GM19035 (cell line): ENCODE measurements around the gene DNAAF5.
"Not testable (repeated sequence)": the region's sequence is repeated elsewhere in the genome, so short reads cannot be mapped to it uniquely, and the experiment has no call there.

Experiments
- ATAC-seq: cut with Tn5 transposase; IDR thresholded peaks from one replicate; pipeline ENCODE4 v1.9.1; 2021; ENCODE audit not compliant: unreplicated experiment

The DNAAF5 gene

DNA sequence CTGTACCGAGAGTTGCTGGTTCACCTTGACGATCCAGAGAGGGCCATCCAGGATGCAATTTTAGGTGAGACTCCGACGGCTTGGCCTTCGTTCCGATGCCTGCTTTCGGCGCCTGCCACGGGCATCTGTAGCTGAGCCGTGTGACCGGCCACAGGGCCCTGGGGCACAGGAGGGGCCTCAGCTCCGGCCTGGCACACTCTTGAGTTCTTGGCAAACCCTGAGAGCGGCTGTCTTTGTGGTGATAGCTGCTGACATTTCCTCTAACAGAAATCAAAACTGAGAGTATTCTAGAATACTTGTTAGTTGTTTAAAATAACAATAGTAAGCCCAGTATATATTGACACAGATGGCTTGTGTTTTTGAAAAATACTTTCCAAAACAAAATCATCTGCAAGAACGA lies 53.6 kb downstream of the DNAAF5 start:
- ATAC-seq = no peak

DNA sequence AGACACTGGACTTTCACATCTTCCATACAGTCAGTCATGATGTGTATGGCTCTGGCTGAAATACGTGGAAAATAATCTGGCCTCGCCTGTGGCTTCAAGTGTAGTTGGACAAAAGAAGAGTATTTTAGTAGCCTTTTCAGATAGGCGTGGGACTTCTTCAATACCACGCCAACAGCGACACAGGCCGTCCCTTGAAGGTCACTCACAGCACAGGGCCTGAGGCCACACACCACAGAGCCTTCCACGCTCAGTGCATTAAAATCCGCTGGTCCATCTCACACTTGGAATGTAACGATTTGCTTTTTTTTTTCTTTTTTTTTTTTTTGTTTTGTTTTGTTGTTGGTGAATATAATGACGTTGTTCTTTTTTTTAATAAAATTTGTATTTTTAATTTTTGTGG lies 54.0 kb downstream of the DNAAF5 start:
- ATAC-seq = no peak

DNA sequence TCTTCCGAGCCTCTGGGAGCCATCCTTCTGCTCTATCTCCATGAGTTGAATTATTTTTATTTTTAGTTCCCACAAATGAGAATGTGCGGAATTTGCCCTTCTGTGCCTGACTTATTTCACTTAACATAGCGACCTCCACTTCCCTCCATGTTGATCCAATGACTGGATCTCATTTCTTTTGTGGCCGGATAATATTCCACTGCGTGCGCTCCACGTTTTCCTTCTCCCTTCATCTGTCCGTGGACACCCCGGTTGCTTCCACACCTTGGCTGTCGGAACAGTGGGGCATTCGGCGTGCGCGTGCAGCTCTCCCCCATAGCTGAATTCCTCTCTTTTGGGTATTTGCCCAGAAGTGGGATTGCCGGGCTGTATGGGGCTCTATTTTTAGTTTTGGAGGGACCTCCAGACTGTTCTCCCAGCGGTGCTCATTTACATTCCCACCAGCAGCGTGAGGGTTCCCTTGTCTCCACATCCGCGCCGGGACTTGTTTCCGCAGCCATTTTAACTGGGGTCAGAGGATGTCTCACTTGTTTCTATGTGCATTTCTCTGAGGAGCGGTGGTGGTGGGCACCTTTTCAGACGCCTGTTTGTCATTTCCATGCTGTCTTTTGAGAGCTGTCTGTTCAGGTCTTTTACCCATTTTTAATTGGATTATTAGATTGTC lies 54.8 kb downstream of the DNAAF5 start:
- no peak for ATAC-seq

DNA sequence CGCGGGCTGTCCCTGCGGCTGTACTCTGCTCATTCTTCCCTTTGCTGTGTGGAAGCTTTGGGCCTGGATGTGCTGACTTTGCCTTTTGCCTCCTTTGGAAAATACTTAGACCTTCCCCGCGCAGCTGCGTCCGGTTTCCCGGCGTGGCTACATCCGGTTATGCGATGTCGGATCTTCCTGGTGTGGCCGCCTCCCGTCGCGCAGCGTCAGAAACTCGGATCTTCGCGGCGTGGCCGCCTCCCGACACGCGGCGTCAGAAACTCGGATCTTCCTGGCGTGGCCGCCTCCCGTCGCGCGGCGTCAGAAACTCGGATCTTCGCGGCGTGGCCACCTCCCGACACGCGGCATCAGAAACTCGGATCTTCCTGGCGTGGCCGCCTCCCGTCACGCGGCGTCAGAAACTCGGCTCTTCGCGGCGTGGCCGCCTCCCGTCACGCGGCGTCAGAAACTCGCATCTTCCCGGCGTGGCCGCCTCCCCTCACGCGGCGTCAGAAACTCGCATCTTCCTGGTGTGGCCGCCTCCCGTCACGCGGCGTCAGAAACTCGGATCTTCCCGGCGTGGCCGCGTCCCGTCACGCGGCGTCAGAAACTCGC lies 55.5 kb downstream of the DNAAF5 start:
- no peak for ATAC-seq

DNA sequence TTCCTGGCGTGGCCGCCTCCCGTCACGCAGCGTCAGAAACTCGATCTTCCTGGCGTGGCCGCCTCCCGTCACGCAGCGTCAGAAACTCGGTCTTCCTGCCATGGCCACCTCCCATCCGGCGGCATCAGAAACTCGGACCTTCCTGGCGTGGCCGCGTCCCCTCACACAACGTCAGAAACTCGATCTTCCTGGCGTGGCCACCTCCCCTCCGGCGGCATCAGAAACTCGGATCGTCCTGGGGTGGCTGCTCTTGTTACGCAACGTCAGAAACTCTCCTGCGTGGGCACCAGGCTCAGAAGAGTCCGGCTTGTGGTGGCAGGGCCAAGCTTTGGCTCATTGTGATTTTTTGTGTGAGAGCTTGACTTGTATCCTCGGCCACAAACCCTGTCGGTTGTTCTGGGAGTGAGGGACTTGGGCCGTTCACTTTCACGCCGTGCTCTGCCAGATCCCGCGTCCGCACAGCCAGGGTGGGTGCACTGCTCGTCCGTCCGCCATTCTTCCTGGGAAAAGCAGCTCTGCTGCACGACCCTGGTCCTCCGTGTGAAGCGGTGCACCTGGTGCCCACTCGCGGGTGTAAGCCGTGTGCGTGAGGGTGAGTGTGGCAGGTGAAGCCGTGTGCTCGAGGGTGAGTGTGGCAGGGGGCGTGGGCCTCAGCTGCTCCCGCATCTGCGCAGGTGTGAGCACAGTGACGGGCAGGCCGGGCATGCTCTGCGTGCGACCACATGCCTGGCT lies 56.4 kb downstream of the DNAAF5 start:
- ATAC-seq = no peak

DNA sequence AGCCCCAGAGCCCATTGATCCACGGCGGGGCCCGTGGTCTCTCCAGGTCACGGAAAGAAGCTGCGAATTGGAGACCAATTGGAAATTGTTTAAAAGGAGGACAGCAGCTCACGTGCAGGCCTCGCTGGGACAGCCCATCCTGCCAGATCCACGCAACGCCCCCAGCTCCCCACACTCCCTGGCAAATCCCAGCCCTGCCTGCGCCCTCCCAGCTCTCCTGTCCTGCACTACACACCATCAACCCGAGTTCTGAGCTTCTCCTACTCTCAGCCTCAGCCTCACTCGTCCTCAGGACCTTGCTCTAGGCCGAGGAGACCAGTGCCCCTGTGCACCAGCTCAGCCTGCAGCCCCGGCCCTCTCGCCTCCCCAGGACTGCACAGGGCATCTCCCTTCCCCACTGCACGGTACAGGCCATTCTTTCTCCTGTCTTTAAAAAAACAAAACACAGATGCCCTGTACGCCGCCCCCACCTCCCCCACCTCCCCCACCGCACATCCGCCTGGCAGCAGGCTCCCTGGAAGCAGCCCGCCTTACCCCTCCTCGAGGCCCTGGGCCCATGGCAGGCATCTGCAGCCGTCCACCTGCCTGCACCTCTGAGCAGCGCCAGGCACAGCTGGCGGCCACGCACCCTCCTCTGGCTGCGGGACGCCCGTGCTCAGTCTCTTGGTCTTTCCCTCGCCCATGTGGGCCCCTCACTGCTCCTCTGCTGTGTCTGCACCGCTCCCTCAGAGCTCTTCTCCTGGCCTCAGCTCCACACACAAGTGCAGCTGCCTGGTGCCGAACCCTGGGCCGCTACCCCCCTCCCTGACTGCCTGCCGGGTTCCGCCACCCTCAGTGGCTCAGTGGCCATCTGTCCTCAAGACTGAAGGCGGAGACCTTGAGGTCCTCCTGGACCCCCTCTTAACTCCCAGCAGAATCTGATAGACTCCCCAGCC lies 57.3 kb downstream of the DNAAF5 start:
- no peak for ATAC-seq

DNA sequence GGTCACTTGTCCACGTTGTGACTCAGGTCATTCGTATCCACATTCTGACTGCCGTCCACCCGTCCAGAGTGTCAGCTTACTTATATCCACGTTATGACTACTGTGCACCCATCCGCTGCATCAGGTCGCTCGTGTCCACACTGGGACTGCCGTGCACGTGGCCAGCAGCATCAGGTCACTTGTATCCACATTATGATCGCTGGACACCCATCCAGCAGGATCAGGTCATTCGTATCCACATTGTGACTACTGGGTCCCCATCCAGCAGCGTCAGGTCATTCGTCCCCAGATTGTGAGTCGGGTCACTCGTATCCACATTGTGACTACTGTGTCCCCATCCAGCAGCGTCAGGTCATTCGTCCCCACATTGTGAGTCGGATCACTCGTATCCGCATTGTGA lies 58.5 kb downstream of the DNAAF5 start:
- no peak for ATAC-seq

DNA sequence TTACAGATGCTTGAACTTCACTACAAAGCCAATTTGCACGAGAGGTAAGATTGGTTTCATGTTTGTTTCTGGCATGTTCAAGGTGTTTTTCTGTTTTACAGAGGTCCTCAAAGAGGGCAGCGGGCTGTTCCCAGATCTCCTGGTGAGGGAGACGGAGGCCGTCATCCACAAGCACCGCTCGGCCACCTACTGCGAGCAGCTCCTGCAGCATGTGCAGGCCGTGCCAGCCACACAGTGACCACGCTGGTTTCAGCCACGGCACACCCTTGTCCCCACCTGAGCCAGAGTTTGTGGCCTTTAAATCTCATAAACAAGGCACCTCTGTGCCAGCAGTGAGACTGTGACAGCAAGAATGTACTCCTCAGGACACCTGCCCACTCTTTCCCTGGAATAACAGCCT lies 58.9 kb downstream of the DNAAF5 start:
- no peak for ATAC-seq

DNA sequence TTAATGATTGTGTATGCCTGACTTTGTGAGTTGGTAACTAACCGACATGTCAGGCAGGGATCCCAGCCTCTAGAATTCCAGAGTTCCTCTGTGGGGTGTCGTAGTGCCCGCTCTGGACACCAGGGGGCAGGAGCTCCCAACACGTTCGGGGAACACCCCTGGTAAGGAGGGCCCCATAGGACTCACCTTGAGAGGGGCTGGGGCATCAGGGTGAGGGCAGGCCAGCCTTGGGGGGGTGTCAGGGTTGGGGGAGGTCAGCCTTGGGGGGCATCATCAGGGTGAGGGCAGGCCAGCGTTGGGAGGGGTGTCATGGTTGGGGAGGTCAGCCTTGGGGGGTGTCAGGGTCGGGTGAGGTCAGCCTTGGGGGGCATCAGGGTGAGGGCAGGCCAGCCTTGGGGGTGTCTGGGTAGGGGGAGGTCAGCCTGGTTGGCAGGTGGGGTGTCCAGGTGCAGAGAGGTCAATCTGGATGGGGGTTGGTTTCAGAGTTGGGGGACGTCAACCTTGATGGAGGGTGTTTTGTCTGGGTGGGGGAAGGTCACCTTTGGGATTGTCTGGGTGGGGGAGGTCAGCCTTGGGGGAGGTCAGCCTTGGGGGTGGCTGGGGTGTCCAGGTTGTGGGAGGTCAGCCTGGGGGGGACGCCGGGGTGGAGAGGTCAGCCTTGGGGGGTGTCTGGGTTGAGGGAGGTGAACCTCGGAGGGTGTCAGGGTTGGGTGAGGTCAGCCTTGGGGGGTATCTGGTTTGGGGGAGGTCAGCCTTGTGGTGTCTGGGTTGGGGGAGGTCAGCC lies 60.2 kb downstream of the DNAAF5 start:
- no peak for ATAC-seq

DNA sequence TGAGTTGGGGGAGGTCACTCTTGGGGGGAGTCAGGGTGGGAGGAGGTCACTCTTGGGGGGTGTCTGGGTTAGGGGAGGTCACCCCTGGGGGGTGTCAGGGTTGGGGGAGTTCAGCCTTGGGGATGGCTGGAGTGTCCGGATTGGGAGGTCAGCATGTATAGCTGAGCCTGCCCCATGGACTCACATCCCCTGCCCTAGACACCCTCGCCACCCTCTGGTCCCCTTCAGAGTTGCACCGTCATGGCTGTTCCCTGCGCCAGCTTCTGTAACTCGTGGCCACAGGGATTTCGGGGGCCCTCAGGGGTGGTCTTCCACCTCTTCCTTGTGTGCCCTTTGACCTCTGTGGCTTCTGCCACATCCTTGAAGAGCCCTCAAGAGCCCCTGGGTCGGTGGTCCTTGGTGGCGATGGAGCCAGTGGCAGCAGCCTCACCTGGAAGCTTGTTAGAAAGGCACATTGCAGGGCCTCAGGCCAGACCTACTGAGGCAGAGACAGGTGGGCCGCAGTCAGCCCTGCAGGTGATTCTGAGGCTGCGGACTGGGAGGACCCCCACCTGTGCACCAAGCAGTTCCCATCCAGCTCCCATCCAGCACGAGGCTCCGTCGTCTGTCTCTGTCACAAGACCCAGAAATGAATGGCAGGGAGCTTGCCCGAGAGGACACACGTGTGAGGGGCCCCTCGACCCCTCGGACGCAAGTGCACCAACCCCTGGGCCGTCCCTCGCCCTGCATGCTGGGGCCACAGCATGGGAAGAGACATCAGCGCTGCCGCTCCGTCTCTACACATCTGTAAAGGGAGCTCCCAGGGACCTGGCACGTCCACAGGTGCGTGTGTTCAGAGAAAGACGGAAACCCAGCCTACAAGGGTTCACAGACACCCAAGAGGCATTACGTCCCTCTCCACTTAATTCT lies 61.1 kb downstream of the DNAAF5 start:
- no peak for ATAC-seq

DNA sequence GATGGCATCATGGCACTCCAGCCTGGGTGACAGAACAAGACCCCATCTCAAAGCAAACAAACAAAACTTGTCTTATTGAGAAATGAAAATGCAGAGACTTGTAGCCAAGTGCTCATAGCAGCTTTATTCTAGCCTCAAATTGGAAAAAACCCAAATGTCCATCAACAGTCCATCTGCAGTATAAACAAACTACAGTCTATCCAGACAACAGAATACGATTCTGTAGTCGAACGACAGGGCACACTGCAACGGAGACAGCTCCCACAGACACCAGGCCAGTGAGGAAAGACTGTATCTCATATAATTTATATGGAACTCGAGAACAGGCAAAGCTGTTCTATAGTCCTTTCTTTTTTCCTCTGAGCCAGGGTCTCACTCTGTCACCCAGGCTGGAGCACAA lies 65.0 kb downstream of the DNAAF5 start:
- no peak for ATAC-seq

DNA sequence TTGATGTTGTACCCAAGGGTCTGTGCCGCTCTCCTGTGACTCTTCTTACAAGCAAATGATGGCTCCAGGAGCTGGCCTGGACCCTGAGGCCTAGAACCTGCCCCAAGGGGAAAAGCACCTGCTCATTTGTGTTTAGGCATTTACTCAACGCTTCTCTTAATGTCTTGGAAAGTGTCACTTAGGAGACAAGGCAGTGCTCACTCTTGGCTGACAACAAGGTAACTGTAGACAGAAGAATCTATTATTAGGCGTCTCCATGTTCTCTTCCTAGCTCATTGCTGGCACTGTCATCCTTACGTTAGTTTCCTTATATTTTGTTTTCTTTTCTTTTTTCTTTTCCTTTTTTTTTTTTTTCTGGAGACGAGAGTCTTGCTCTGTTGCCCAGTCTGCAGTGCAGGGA lies 67.7 kb downstream of the DNAAF5 start:
- ATAC-seq = no peak

DNA sequence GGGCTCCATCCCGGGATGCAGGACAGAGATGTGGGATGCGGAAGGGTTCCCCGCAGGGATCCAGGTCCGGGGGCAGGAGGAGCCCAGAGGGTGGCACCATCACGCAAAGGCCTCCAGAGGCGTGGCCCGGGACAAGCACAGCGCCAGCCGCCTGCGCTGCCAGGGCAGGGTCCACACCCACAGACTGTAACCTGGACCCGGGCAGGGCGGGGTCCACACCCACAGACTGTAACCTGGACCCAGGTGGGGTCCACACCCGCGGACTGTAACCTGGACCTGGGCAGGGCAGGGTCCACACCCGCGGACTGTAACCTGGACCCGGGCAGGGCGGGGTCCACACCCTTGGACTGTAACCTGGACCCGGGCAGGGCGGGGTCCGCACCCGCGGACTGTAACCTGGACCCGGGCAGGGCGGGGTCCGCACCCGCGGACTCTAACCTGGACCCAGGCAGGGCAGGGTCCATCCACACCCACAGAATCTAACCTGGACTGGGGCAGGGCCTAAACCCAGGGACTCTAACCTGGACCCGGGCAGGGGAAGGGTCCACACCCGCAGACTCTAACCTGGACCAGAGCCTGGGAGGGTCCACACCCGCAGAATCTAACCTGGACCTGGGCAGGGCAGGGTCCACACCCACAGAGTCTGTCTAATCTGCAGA lies 68.3 kb downstream of the DNAAF5 start:
- ATAC-seq = no peak

DNA sequence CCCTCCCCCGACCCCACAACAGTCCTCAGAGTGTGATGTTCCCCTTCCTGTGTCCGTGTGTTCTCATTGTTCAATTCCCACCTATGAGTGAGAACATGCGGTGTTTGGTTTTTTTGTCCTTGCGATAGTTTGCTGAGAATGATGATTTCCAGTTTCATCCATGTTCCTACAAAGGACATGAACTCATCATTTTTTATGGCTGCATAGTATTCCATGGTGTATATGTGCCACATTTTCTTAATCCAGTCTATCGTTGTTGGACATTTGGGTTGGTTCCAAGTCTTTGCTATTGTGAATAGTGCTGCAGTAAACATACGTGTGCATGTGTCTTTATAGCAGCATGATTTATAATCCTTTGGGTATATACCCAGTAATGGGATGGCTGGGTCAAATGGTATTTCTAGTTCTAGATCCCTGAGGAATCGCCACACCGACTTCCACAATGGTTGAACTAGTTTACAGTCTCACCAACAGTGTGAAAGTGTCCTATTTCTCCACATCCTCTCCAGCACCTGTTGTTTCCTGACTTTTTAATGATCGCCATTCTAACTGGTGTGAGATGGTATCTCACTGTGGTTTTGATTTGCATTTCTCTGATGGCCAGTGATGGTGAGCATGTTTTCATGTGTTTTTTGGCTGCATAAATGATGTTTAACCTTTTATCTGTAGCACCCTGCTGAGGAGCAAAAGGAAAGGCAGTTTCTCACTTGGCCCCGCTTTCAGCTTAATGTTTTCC lies 70.1 kb downstream of the DNAAF5 start:
- not testable (repeated sequence) for ATAC-seq

DNA sequence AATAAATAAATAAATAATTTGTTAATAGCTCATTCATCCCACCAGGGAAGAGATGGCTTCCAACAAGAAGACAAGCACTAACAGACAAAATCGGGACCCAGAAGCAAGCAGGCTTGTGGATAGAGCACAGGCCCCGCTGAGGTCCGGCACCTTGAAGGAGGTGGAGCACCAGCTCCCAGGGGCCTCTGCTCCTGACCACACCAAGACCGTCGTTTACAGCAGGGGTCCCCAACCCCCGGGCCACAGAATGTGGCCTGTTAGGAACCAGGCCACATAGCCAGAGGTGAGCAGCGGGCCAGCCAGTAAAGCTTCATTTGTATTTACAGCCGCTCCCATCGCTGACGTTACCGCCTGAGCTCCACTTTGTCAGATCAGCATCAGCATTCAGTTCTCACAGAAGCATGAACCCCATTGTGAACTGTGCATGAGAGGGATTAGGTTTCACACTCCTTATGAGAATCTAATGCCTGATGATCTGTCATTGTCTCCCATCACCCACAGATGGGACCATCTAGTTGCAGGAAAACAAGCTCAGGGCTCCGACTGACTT lies 72.5 kb downstream of the DNAAF5 start:
- ATAC-seq = no peak

DNA sequence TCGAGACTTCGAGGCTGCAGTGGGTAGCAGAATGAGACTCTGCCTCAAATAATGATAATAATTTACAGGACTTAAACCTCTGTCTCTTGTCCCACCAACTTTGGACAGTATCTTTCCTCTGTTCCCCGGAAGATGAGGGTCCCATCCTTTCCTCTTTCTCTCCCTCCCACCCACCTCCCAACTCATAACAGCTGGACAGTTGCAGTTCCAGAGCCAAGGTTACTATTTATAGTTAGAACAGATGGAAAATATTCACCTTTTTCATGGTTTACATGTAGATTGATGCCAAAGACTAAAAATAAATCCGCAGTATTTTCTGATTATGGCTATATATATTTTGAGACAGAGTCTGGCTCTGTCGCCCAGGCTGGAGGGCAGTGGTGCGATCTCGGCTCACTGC lies 74.2 kb downstream of the DNAAF5 start:
- ATAC-seq = no peak

DNA sequence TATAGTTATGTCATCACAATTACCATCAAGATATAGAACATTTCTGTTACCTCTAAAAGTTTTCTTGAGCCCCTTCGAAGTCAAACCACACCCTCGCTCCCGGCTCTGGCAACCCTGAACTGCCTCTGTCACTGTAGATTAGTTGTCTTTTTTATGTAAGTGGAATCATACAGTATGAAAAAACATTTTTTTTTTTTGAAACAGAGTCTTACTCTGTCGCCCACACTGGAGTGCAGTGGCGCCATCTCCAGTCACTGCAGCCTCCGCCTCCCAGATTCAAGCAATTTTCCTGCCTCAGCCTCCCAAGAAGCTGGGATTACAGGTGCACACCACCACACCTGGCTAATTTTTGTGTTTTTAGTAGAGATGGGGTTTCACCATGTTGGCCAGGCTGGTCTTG lies 74.9 kb downstream of the DNAAF5 start:
- ATAC-seq = not testable (repeated sequence)

DNA sequence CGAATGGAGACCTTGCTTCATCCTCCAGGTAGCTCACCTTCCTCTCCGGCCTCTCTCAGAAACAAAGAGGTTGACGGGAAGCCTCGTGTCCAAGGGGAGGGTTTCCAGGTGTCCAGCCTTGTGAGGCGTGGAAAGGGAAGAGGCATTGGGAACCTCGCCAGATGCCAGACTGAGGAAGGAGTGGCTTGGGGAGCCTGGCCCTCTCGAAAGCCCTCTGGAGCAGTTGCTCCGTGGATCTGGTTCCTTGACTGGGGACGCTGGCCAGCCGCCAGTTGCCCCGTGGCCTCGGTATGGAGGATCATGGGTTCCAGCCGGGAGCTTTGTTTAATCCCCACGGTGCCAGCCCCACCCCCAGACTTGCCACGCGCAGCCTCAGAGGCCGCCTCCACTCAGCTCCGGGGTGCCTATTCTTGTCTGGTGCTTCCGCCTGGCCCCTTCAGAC lies 75.5 kb downstream of the DNAAF5 start:
- ATAC-seq = no peak
